Measurements from ENCODE around the gene DNMBP.
"Not testable (repeated sequence)": the region's sequence is repeated elsewhere in the genome, so short reads cannot be mapped to it uniquely, and the experiment has no call there.

The DNMBP gene

DNA sequence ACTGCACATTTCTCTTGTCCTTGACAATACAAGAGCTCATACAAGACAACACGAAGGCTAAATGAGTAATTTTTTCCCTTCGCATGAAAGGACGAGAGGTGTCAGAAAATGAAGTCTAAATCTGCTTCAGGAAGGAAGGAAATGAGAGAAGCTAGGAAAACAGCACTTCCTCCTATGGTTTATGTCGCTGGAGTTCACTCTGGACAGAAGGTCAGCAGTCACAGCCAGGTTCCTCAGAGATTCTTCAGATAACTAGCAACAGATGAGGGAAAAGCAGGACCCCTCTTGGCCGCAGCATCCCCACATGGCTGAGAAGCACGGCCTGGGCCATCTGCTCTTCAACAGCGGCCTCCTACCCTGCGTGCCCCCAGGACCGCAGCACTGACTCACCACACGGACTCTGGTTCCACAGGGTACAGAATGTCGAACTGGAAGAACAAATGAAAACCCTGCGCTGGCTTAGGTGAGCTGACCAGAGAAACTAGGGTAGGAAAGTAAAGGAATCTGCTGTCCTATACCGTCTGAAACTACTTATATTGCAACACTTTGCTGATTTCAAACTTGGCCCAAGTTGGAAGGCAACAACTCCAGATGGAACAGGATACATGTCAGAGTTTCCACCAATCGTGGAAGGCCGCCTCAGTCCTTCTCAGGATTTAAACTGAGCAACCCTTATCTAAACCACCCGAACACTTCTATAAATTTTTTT is 26.3 kb downstream of the DNMBP start:
- DNase-seq = no peak

- DNase-seq = no peak
Observed at GRCh38 chr10:99982728-99983127, 27.0 kb downstream of the DNMBP start.

GRCh38 chr10:99981581-99982199 is 28.1 kb downstream of the DNMBP start:
- DNase-seq = peak; percentile 55

GRCh38 chr10:99979066-99979685 is 30.6 kb downstream of the DNMBP start:
- DNase-seq = no peak

- DNase-seq = no peak
Observed at GRCh38 chr10:99977916-99978315, 31.8 kb downstream of the DNMBP start.

DNA sequence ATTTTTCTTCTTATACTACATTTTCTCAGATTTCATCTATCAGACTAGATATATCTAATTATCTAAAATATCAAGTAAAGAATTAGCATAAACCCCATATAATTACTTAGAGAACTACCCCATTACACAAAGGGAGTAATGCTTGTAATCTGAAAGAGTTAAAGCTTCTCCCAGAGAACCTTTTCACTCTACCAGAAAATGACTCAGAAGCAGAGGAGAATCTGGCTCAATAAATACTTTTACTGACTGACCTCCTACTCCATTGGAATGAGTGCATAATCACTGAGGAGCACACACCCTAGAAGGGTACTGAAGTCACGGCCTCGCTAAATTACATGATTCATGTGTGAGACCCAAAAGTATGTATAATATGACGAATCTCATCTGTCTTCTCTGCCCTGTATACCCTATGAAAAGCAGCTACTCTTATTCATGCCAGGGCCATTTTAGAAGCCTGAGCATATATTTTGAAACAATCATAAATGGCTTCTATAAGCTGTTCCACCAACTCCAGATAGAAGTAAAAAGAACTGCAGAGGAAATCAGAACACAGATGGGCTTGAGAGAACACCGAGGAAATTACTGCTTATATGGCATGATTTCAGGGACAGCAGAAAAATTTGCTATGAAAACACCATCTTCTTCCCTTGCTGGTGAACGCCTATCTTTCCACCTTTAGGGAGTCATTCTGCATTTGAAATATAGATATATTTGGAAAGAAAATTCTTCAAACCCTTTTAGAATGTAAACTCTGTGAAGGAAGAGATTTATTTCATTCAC is 32.7 kb downstream of the DNMBP start:
- DNase-seq = no peak

DNA sequence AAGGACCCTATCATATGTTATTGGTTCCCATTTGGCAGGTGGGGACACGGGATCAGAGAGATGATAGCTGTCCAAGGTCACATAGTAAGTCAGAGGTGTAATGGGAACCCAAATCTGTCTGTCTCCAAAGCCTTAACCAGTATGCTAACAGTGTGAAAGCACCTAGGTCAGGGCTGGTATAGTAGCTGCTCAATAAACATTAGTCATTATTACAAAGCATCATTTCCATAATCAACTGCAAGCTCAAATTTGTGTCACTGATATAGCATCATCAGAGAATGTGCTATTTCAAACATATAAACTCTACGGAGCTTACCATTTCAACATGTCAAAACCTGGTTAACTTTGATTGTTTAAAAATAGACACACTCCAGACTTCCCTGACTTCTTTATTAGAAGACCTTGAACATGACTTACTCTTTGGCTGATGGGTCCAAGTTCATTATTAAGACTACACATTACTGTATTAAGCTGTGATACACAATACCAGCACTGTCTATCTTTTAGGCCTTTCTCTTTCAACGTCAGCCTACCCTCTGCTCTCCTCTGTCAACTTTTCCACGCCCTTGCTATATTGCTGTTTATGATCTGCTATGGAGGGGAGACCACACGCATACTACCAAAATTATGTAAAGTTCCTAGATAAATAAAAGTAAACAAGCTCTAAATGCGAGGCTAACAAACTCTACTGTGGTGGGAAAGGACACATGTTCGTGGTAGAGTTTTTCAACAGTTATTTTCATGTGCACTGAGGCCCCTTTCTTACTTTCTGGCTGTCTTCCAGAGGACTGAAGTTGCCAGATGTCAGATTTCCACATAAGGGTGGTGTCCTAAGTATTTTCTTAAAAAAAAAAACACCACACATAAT is 33.6 kb downstream of the DNMBP start:
- DNase-seq = no peak

DNA sequence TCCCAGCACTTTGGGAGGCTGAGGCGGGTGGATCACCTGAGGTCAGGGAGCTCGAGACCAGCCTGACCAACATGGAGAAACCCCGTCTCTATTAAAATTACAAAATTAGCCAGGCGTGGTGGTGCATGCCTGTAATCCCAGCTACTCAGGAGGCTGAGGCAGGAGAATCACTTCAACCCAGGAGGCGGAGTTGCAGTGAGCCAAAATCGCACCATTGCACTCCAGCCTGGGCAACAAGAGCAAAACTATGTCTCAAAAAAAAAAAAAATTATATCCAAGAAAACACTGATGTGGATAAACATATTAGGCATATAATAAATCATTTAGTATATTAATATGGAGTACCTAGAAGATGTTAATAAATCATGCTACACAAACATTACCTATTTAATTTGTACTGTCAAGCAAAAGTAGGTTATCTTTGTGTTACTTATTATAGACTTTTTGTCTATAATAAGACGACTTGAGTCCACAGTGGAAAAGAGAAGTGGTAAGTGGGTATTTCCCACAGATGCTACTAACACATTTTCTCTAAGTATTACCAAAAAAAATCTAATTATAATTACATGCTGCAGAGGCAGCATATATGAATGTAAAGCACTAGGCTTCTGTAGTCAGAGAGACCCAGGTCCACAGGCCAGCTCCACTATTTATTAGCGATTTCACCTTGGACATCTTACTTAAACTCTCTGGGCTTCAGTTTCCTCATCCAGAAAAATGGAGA is 34.5 kb downstream of the DNMBP start:
- DNase-seq = no peak

GRCh38 chr10:99973190-99973589 is 36.6 kb downstream of the DNMBP start:
- DNase-seq = no peak

- no peak for DNase-seq
Observed at GRCh38 chr10:99967961-99968360, 41.8 kb downstream of the DNMBP start.

DNA sequence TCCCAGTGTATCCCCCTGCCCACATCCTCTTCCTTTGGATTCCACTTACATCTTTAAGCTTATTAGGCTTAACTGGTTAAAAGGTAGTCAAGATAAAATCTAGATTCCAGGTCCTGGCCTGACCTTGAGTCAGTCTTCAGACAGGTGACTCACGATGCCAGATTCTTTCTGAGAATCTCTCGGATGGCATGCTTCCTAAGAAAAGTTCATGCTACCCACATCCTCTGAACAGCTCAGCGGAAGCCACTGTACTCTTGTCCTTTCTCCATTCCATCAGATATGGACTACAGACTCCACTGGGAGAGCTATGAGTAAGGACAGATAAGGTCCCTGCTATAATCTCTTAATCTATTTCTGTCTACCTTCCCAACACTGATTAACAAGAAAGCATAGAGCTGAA is 43.4 kb downstream of the DNMBP start:
- no peak for DNase-seq

DNA sequence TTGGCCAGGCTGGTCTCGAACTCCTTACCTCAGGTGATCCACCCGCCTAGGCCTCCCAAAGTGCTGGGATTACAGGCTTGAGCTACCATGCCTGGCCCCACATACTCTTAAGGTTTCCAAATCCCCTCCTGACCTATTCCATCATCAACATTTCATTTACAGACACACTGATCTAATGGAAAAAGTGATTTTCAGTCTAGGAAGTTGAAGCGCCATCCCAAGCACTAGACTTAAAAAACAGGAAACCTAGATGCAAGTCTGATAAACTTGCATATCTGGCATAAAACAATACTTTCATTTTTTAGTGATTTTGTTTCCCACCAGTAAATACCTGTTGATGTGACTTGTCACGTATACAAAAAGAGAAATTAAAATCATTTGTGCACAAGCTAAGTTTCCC is 44.0 kb downstream of the DNMBP start:
- no peak for DNase-seq

- no peak for DNase-seq
Observed at GRCh38 chr10:99964791-99965190, 45.0 kb downstream of the DNMBP start.

- not testable (repeated sequence) for DNase-seq
Observed at GRCh38 chr10:99963467-99964165, 46.1 kb downstream of the DNMBP start.

DNA sequence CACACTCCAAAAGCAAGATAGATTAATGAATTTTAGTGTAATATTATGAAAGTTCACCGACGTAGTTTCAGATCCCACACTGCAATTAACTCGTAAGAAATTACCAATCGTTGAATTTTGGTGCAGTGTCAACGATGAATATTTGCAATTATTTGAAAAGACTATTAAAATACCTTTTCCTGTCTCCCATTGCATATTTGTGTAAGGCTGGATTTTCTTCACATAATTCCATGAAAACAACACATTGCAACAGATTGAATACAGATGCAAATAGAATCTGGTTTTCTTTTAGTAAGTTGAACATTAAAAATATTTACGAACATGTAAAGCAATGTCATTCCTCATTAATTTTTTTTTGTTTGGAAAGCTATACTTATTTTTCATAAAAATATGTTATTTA is 50.9 kb downstream of the DNMBP start:
- DNase-seq = no peak

DNA sequence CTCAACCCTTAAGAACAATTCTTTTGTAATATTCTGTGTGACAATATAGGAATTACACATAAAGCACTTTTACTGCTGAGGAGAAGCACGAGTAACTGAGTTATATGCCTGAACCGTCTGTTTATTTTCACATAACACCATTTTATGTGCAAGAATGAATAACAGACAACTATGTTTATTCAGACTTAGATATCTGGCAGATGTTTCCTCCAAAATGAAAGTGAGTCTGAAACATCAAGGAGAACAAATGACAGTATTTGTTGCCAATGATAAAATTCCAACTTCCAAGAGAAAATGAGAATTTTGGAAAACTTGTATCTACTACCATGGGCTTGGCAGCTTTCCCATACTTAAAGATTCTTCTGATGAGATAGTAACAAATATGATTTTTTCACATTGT is 51.4 kb downstream of the DNMBP start:
- DNase-seq = no peak

GRCh38 chr10:99953510-99953909 is 56.2 kb downstream of the DNMBP start:
- not testable (repeated sequence) for DNase-seq

DNA sequence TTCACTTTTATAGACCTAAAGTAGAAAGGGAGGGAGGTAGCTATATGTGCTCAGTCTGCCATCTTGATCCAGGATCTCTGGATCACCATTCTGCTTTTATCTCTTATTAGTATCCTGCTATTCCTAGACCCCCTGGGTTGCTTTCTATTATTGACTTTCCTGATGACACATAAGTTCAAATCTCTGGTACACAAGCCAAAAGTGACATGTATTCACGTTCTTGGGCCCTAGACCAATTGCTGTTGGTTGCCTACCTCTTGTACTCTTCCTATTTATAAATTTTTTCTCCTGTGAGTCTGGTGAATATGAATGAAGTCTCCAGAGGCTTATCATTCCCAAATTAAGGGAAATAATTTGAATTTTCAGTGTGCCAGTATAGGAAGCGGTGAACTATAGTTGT is 56.9 kb downstream of the DNMBP start:
- no peak for DNase-seq

GRCh38 chr10:99946051-99946450 is 63.7 kb downstream of the DNMBP start:
- DNase-seq = not testable (repeated sequence)

DNA sequence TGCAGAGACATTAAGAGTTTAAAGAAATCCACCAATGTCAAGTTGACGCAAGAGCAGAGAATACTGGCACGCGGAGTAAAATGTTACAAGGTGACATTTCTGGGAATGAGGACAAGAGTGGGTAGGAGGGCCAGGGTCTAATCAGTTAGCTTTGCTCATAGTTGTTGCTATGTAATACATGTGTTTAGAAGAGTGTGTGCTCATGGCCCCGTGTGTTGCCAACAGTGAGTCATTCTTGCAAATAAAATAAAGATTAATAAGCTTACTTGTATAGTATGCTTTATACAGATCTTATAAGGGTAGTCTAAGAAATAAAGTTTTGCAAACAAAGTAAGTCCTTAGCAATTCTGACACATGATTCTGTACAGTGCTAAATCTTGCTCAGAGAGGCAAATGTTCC is 64.5 kb downstream of the DNMBP start:
- no peak for DNase-seq

DNA sequence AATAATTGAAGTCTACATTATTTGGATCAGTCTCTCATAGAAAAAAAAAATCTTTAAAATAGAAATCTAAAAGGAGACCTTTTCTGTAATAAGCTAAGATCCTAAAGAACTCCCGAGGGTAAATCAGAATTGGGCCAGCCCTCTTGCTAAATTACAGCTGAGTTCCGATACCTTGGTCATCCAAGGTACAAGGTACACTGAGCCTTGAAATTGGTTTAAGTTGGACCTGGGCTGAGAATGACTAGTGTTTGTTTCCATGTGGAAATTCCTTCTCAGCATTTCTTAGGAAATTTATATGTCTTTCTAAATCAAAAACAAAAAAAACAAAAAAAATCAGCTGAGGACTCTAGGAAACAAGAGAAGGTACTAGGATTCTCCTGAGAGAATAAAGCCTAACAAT is 64.9 kb downstream of the DNMBP start:
- no peak for DNase-seq

Measured in NCI-H345 (cell line).